Caco-2 (cell line): ENCODE data around the gene HDAC9. TPM values are rescaled to one million over a fixed set of nuclear protein-coding genes. Genes with fewer than 3 reads are reported as not detected.

Experiments used
- BruUV-seq: library from RNA; stranded (reverse); fragments of 400-500 nt; replicated peaks from 2 replicates; lab custom pipeline; 2021; lab: Mats Ljungman, UMichigan
- CTCF ChIA-PET: fragments of 300-600 bp; sonication (Branson Sonifier 250); formaldehyde crosslinking; loops from one replicate; lab custom pipeline; 2022; ENCODE audit warnings: antibody characterized with exemption; lab: Charles Lee
- POLR2A ChIA-PET: fragments of 300-600 bp; sonication (Branson Sonifier 250); formaldehyde crosslinking; loops from one replicate; lab custom pipeline; 2022; ENCODE audit warnings: antibody characterized with exemption; lab: Charles Lee
- DNase-seq, 2 experiments: peaks; one replicate each; pipeline versions ENCODE4 v3.0.0 to v3.0.0-alpha.2; 2020 to 2022
- H3K27me3 ChIP-seq: replicated peaks from 2 replicates; pipeline ENCODE4 v1.6.0; 2011; ENCODE audit warnings: low read length; ENCODE audit not compliant: control insufficient read depth, insufficient read depth
- H3K36me3 ChIP-seq: 2 replicates; pipeline ENCODE4 v1.5.1; 2011; ENCODE audit warnings: low read length; ENCODE audit not compliant: control insufficient read depth, insufficient read depth
- H3K4me1 ChIP-seq: fragments of 250-450 bp; sonication (Bioruptor Pico); 2 replicates; pipeline ENCODE4 v1.5.1; 2020; ENCODE audit warnings: mild to moderate bottlenecking
- H3K4me3 ChIP-seq: 2 replicates; pipeline ENCODE4 v1.5.1; 2011; ENCODE audit warnings: low read depth, mild to moderate bottlenecking, control low read depth, low read length
- H3K9me3 ChIP-seq: fragments of 250-450 bp; sonication (Bioruptor Pico); 2 replicates; pipeline ENCODE4 v1.5.1; 2020; ENCODE audit warnings: mild to moderate bottlenecking, moderate library complexity
- H3K27ac Mint-ChIP-seq: one replicate; pipeline ENCODE4 v1.8.0; 2022; ENCODE audit warnings: mixed read lengths; ENCODE audit not compliant: unreplicated experiment
- H3K27me3 Mint-ChIP-seq: one replicate; pipeline ENCODE4 v1.8.0; 2022; ENCODE audit warnings: mixed read lengths; ENCODE audit not compliant: insufficient read depth, unreplicated experiment
- H3K36me3 Mint-ChIP-seq: one replicate; pipeline ENCODE4 v1.8.0; 2022; ENCODE audit warnings: mild to moderate bottlenecking, mixed read lengths; ENCODE audit not compliant: insufficient read depth, unreplicated experiment
- H3K4me1 Mint-ChIP-seq: one replicate; pipeline ENCODE4 v1.8.0; 2022; ENCODE audit warnings: low read depth, mixed read lengths; ENCODE audit not compliant: unreplicated experiment
- H3K4me3 Mint-ChIP-seq: one replicate; pipeline ENCODE4 v1.8.0; 2022; ENCODE audit warnings: mild to moderate bottlenecking, moderate library complexity, mixed read lengths; ENCODE audit not compliant: unreplicated experiment
- H3K9me3 Mint-ChIP-seq: one replicate; pipeline ENCODE4 v1.8.0; 2022; ENCODE audit warnings: mixed read lengths; ENCODE audit not compliant: unreplicated experiment
- CTCF ChIP-seq, 2 experiments: fragments of 200-600 bp in 1 of 2; IDR thresholded peaks; 1 replicate in 1 of 2; 2 replicates in 1 of 2; pipeline versions ENCODE4 v1.5.1 to v1.8.0; 2011 to 2022; ENCODE audit warnings: antibody characterized with exemption in 1 of 2, control low read depth in 1 of 2, inconsistent platforms in 1 of 2, low read depth in 1 of 2, low read length in 1 of 2, mild to moderate bottlenecking in 1 of 2, moderate library complexity in 1 of 2; ENCODE audit not compliant: insufficient read depth in 1 of 2, severe bottlenecking in 1 of 2, unreplicated experiment in 1 of 2
- intact Hi-C: fragments of 100-400 bp; cut with micrococcal nuclease; formaldehyde crosslinking; loops from one replicate; pipeline ENCODE4 v1.10.0; 2022; ENCODE audit not compliant: unreplicated experiment
- total RNA-seq: library from RNA; stranded (reverse); gene quantifications from 2 replicates; pipeline ENCODE4 v1.2.3, GENCODE V29; 2022

HDAC9 gene
- total RNA-seq, 1 experiment from 2014 or later: 0.27 TPM

- no peaks in the 10 kb centered on the region for H3K4me1 ChIP-seq
- TF ChIP-seq CTCF (IDR thresholded peaks at IDR 0.05; ENCODE audit: insufficient read depth in 1 of 2, low read depth in 1 of 2, low read length in 1 of 2, severe bottlenecking in 1 of 2, unreplicated experiment in 1 of 2): no peak
- H3K4me3 Mint-ChIP-seq: no peak overlapping the region
- ChIA-PET CTCF (no interaction called here), POLR2A (no interaction called here)
- no peaks in the 10 kb centered on the region for H3K36me3 Mint-ChIP-seq
- no peaks in the 10 kb centered on the region for H3K4me1 Mint-ChIP-seq
- H3K9me3 Mint-ChIP-seq: no peaks in the 10 kb centered on the region
- no peak overlapping the region for H3K27ac Mint-ChIP-seq
- no TSS peak for BruUV-seq
- no peaks in the 10 kb centered on the region for H3K36me3 ChIP-seq
- no peak for DNase-seq
- peaks cover 2% of the 10 kb centered on the region for H3K27me3 Mint-ChIP-seq
- no peaks in the 10 kb centered on the region for H3K9me3 ChIP-seq
- no peak overlapping the region for H3K4me3 ChIP-seq
- no peaks in the 10 kb centered on the region for H3K27me3 ChIP-seq
- intact Hi-C loops: no loop called here
Observed at GRCh38 chr7:18874880-18875279, 379.3 kb downstream of the HDAC9 start.

GRCh38 chr7:18877874-18878273 is 382.3 kb downstream of the HDAC9 start:
- no peak overlapping the region for H3K27ac Mint-ChIP-seq
- no TSS peak for BruUV-seq
- no peaks in the 10 kb centered on the region for H3K36me3 ChIP-seq
- H3K4me3 ChIP-seq: no peak overlapping the region
- CTCF ChIA-PET: no interaction called here
- no peaks in the 10 kb centered on the region for H3K4me1 Mint-ChIP-seq
- no peaks in the 10 kb centered on the region for H3K9me3 Mint-ChIP-seq
- no peaks in the 10 kb centered on the region for H3K27me3 ChIP-seq
- TF ChIP-seq CTCF (IDR thresholded peaks at IDR 0.05; ENCODE audit: insufficient read depth in 1 of 2, low read depth in 1 of 2, low read length in 1 of 2, severe bottlenecking in 1 of 2, unreplicated experiment in 1 of 2): no peak
- H3K4me3 Mint-ChIP-seq: no peak overlapping the region
- intact Hi-C loops: no loop called here
- no peaks in the 10 kb centered on the region for H3K4me1 ChIP-seq
- POLR2A ChIA-PET: no interaction called here
- H3K36me3 Mint-ChIP-seq: no peaks in the 10 kb centered on the region
- DNase-seq: no peak
- no peaks in the 10 kb centered on the region for H3K9me3 ChIP-seq
- H3K27me3 Mint-ChIP-seq: no peaks in the 10 kb centered on the region

GRCh38 chr7:18886832-18887231 is 391.3 kb downstream of the HDAC9 start:
- Mint-ChIP-seq H3K27me3 (no peaks in the 10 kb centered on the region), H3K27ac (no peak overlapping the region), H3K4me1 (no peaks in the 10 kb centered on the region), H3K4me3 (no peak overlapping the region), H3K36me3 (no peaks in the 10 kb centered on the region), H3K9me3 (no peaks in the 10 kb centered on the region)
- ChIA-PET CTCF (no interaction called here), POLR2A (no interaction called here)
- H3K27me3 ChIP-seq: no peaks in the 10 kb centered on the region
- intact Hi-C loops: no loop called here
- TF ChIP-seq CTCF (IDR thresholded peaks at IDR 0.05; ENCODE audit: insufficient read depth in 1 of 2, low read depth in 1 of 2, low read length in 1 of 2, severe bottlenecking in 1 of 2, unreplicated experiment in 1 of 2): no peak
- no peak overlapping the region for H3K4me3 ChIP-seq
- no peaks in the 10 kb centered on the region for H3K36me3 ChIP-seq
- no peaks in the 10 kb centered on the region for H3K9me3 ChIP-seq
- no TSS peak for BruUV-seq
- DNase-seq: no peak
- no peaks in the 10 kb centered on the region for H3K4me1 ChIP-seq
